Measurements from ENCODE around the gene P2RY14.
"Not testable (repeated sequence)": the region's sequence is repeated elsewhere in the genome, so short reads cannot be mapped to it uniquely, and the experiment has no call there.

The P2RY14 gene

GRCh38 chr3:151256749-151257148 lies 21.6 kb downstream of the P2RY14 start:
- no peak for DNase-seq

GRCh38 chr3:151248772-151249337 lies 29.5 kb downstream of the P2RY14 start:
- DNase-seq = no peak

- not testable (repeated sequence) for DNase-seq
These were observed 36.3 kb downstream of the P2RY14 start for GRCh38 chr3:151242006-151242405.

- DNase-seq = no peak
These were observed 41.6 kb downstream of the P2RY14 start for GRCh38 chr3:151236736-151237135.

- DNase-seq = no peak
These were observed 42.0 kb downstream of the P2RY14 start for GRCh38 chr3:151236316-151236715.

- no peak for DNase-seq
These were observed 43.5 kb downstream of the P2RY14 start for GRCh38 chr3:151234825-151235224.

GRCh38 chr3:151232991-151233390 lies 45.4 kb downstream of the P2RY14 start:
- DNase-seq = no peak

GRCh38 chr3:151232403-151232802 lies 45.9 kb downstream of the P2RY14 start:
- not testable (repeated sequence) for DNase-seq

- DNase-seq = no peak
These were observed 47.7 kb downstream of the P2RY14 start for GRCh38 chr3:151230646-151231045.

GRCh38 chr3:151228666-151229040 lies 49.7 kb downstream of the P2RY14 start:
- DNase-seq = no peak

GRCh38 chr3:151227807-151228665 lies 50.3 kb downstream of the P2RY14 start:
- DNase-seq = no peak

GRCh38 chr3:151227266-151227806 lies 51.0 kb downstream of the P2RY14 start:
- no peak for DNase-seq

- DNase-seq = no peak
These were observed 51.5 kb downstream of the P2RY14 start for GRCh38 chr3:151226825-151227224.

GRCh38 chr3:151226088-151226563 lies 52.2 kb downstream of the P2RY14 start:
- no peak for DNase-seq

- DNase-seq = no peak
These were observed 53.0 kb downstream of the P2RY14 start for GRCh38 chr3:151225040-151225975.

- no peak for DNase-seq
These were observed 54.0 kb downstream of the P2RY14 start for GRCh38 chr3:151224268-151224866.

GRCh38 chr3:151219056-151219455 lies 59.3 kb downstream of the P2RY14 start:
- DNase-seq = no peak

- DNase-seq = no peak
These were observed 60.2 kb downstream of the P2RY14 start for GRCh38 chr3:151218136-151218535.

- no peak for DNase-seq
These were observed 61.4 kb downstream of the P2RY14 start for GRCh38 chr3:151216641-151217607.

GRCh38 chr3:151214459-151214858 lies 63.9 kb downstream of the P2RY14 start:
- DNase-seq = no peak

- DNase-seq = no peak
These were observed 64.5 kb downstream of the P2RY14 start for GRCh38 chr3:151213881-151214280.
